OCI-LY1 (cell line): Measurements from ENCODE around the gene VWA8.

Experiments used
- H2AFZ ChIP-seq: fragments of 200-600 bp; sonication (generic), shearing (Covaris generic); 2 replicates; pipeline ENCODE4 v1.6.0; 2014; ENCODE audit warnings: antibody characterized with exemption, mild to moderate bottlenecking, low read length
- H3F3A ChIP-seq: fragments of 200-600 bp; sonication (generic), shearing (Covaris generic); 2 replicates; pipeline ENCODE4 v1.6.0; 2014; ENCODE audit warnings: mild to moderate bottlenecking, antibody characterized with exemption, low read length, moderate library complexity; ENCODE audit not compliant: insufficient read depth
- H3K27ac ChIP-seq: fragments of 200-600 bp; sonication (generic); 2 replicates; pipeline ENCODE4 v1.5.1; 2014; ENCODE audit warnings: low read length, mixed run types, mild to moderate bottlenecking, low read depth; ENCODE audit not compliant: poor library complexity, severe bottlenecking
- H3K27me3 ChIP-seq: fragments of 200-600 bp; sonication (generic); 2 replicates; pipeline ENCODE4 v1.6.0; 2014; ENCODE audit warnings: antibody characterized with exemption, mild to moderate bottlenecking, low read length, moderate library complexity; ENCODE audit not compliant: insufficient read depth
- H3K36me3 ChIP-seq: fragments of 200-600 bp; sonication (generic); 2 replicates; pipeline ENCODE4 v1.6.1; 2014; ENCODE audit warnings: mild to moderate bottlenecking, antibody characterized with exemption, low read length, moderate library complexity, mixed read lengths; ENCODE audit not compliant: insufficient read depth
- H3K4me1 ChIP-seq: fragments of 200-600 bp; sonication (generic); 2 replicates; pipeline ENCODE4 v1.5.1; 2014; ENCODE audit warnings: mild to moderate bottlenecking, low read length, moderate library complexity; ENCODE audit not compliant: insufficient read depth, severe bottlenecking
- H3K4me2 ChIP-seq: fragments of 200-600 bp; sonication (generic), shearing (Covaris generic); 2 replicates; pipeline ENCODE4 v1.6.1; 2014; ENCODE audit warnings: low read length
- H3K4me3 ChIP-seq: fragments of 200-600 bp; sonication (generic); 2 replicates; pipeline ENCODE4 v1.5.1; 2014; ENCODE audit warnings: low read length, low read depth, mild to moderate bottlenecking, mixed read lengths; ENCODE audit not compliant: poor library complexity, severe bottlenecking
- H3K79me2 ChIP-seq: fragments of 200-600 bp; shearing (Covaris generic); 2 replicates; pipeline ENCODE4 v1.6.1; 2016; ENCODE audit warnings: mixed run types, low read length, mixed read lengths; ENCODE audit not compliant: insufficient read depth
- H3K9ac ChIP-seq: fragments of 200-600 bp; sonication (generic), shearing (Covaris generic); 2 replicates; pipeline ENCODE4 v1.6.1; 2014; ENCODE audit warnings: mild to moderate bottlenecking, low read length, mixed read lengths
- H3K9me2 ChIP-seq: fragments of 200-600 bp; sonication (generic), shearing (Covaris generic); 2 replicates; pipeline ENCODE4 v1.6.1; 2014; ENCODE audit warnings: low read depth, mild to moderate bottlenecking, low read length, mixed read lengths
- H3K9me3 ChIP-seq: fragments of 200-600 bp; shearing (Covaris generic); 2 replicates; pipeline ENCODE4 v1.6.1; 2014; ENCODE audit warnings: low read length, mixed read lengths
- H4K20me1 ChIP-seq: fragments of 200-600 bp; sonication (generic), shearing (Covaris generic); 2 replicates; pipeline ENCODE4 v1.6.0; 2016; ENCODE audit warnings: mild to moderate bottlenecking, low read length; ENCODE audit not compliant: insufficient read depth
- EZH2 ChIP-seq: fragments of 200-600 bp; sonication (generic), shearing (Covaris generic); IDR thresholded peaks from 2 replicates; pipeline ENCODE4 v1.8.0; 2017; ENCODE audit warnings: borderline replicate concordance, mixed run types, mild to moderate bottlenecking, antibody characterized with exemption, low read length, moderate library complexity, mixed read lengths
- TF ChIP-seq, protein P1 (sequence below): fragments of 200-600 bp; sonication (generic), shearing (Covaris generic); IDR thresholded peaks from 2 replicates; pipeline ENCODE4 v1.5.1; 2017; ENCODE audit warnings: mild to moderate bottlenecking, antibody characterized with exemption, low read length, moderate library complexity, mixed read lengths

VWA8 gene

GRCh38 chr13:41608839-41609177, 352.1 kb downstream of the VWA8 start:
- Histone ChIP-seq H3K36me3 (peaks cover 31% of the 10 kb centered on the region; the same call in 1 of the 2 replicates), H3F3A (no peaks in the 10 kb centered on the region), H3K4me3 (no peak overlapping the region), H3K27me3 (no peaks in the 10 kb centered on the region), H2AFZ (no peak overlapping the region), H3K4me1 (no peaks in the 10 kb centered on the region), H3K9me3 (no peaks in the 10 kb centered on the region), H4K20me1 (no peaks in the 10 kb centered on the region), H3K9ac (no peak overlapping the region), H3K27ac (no peak overlapping the region), H3K4me2 (no peak overlapping the region), H3K9me2 (no peaks in the 10 kb centered on the region), H3K79me2 (no peaks in the 10 kb centered on the region)
- TF ChIP-seq, protein P1, sequence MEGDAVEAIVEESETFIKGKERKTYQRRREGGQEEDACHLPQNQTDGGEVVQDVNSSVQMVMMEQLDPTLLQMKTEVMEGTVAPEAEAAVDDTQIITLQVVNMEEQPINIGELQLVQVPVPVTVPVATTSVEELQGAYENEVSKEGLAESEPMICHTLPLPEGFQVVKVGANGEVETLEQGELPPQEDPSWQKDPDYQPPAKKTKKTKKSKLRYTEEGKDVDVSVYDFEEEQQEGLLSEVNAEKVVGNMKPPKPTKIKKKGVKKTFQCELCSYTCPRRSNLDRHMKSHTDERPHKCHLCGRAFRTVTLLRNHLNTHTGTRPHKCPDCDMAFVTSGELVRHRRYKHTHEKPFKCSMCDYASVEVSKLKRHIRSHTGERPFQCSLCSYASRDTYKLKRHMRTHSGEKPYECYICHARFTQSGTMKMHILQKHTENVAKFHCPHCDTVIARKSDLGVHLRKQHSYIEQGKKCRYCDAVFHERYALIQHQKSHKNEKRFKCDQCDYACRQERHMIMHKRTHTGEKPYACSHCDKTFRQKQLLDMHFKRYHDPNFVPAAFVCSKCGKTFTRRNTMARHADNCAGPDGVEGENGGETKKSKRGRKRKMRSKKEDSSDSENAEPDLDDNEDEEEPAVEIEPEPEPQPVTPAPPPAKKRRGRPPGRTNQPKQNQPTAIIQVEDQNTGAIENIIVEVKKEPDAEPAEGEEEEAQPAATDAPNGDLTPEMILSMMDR = no peak
- no peak for TF ChIP-seq EZH2

DNA sequence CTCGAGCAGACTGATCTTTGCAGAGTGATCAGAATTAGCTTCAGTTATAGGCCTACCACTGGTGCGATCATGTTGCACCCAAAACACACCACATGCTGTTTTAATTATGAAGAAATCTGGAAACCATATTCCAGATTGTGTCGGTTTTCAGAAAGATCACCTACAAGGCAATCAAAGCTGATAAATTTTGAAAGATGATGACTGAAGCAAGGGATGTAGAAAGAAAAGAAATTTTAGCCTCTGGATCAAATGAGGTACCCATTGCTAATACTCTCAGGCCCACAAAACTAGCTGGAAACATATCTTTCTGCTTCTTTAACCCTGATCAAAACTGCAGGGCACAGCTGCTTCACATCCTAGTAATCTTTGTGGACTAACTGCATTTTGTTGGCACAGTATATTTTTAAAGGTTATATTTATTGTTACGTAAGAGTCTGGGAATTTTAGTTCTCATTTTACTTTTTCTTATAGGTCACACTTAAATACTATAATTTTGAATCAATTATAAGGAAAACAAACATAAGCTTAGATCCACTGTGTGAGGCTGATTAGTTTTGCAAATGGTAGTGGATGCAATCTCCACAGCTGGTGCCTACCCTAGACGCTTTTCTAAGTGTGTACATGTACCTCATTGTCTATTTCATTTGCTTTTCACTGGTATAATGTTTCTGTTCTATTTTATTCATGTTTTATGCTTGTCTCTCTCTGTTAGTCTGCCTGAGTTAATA, 352.6 kb downstream of the VWA8 start:
- TF ChIP-seq, protein P1 = no peak
- no peak for TF ChIP-seq EZH2
- H3K9me2 ChIP-seq = no peaks in the 10 kb centered on the region
- H3K79me2 ChIP-seq = no peaks in the 10 kb centered on the region
- H3K36me3 ChIP-seq = peaks cover 32% of the 10 kb centered on the region; the same call in 1 of the 2 replicates
- no peaks in the 10 kb centered on the region for H4K20me1 ChIP-seq
- no peak overlapping the region for H3K4me2 ChIP-seq
- H3F3A ChIP-seq = no peaks in the 10 kb centered on the region
- H2AFZ ChIP-seq = no peak overlapping the region
- H3K4me1 ChIP-seq = no peaks in the 10 kb centered on the region
- H3K4me3 ChIP-seq = no peak overlapping the region
- H3K9me3 ChIP-seq = no peaks in the 10 kb centered on the region
- no peak overlapping the region for H3K27ac ChIP-seq
- H3K27me3 ChIP-seq = no peaks in the 10 kb centered on the region
- H3K9ac ChIP-seq = no peak overlapping the region

- no peak for TF ChIP-seq EZH2
- TF ChIP-seq, protein P1 = no peak
- no peaks in the 10 kb centered on the region for H3K4me1 ChIP-seq
- no peaks in the 10 kb centered on the region for H3K79me2 ChIP-seq
- no peaks in the 10 kb centered on the region for H3K27me3 ChIP-seq
- H3F3A ChIP-seq = no peaks in the 10 kb centered on the region
- H3K4me2 ChIP-seq = no peak overlapping the region
- H3K4me3 ChIP-seq = no peak overlapping the region
- no peak overlapping the region for H3K27ac ChIP-seq
- no peaks in the 10 kb centered on the region for H4K20me1 ChIP-seq
- H3K36me3 ChIP-seq = peaks cover 38% of the 10 kb centered on the region; the same call in 1 of the 2 replicates
- no peaks in the 10 kb centered on the region for H3K9me2 ChIP-seq
- no peaks in the 10 kb centered on the region for H3K9me3 ChIP-seq
- no peak overlapping the region for H3K9ac ChIP-seq
- H2AFZ ChIP-seq = no peak overlapping the region
Observed at GRCh38 chr13:41606646-41607045, 354.3 kb downstream of the VWA8 start.
